Measurements from ENCODE around the gene PRCD.

The PRCD gene, protein sequence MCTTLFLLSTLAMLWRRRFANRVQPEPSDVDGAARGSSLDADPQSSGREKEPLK

DNA sequence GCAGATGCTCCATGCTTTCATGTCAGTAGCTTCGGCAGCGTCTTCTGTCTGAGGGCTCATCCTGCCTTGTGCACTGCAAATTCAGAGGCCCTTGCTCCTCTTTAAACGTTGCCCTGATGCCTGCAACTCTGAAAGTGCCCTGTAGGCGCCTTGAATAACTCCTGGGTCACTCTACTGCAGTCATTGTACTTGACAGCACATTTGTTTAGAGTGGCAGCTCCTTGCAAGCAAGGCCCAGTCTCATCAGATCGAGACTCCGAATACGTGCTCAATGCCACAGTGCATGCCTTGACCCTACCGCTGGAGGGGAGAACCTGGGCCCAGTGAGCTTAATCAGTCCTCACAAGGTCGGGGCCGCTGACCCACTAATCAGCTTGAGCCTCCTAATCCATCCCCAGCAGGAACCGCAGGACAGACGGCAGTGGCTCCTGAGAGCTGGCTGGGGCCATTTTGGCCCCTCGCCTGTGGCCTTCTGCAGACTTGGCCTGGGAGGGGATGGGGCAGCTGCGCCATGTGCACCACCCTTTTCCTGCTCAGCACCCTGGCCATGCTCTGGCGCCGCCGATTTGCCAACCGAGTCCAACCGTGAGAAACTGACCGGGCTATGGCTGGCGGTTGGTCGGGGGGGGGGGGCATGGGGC is at the start of gene PRCD:
TSS of gene PRCD (plus strand) at position 414 of the 641 bp plus-strand sequence. CDS start at position 512, 98 bp downstream.
- H3K9me3 ChIP-seq (ENCODE audit: control insufficient read depth in 1 of 2, low read length in 2 of 2) = no peaks in the 10 kb centered on the region
- H3K4me3 ChIP-seq (ENCODE audit: low read depth in 1 of 2, low read length in 2 of 2) = peak within 1 kb of the TSS; percentile 47 to 66
- peaks cover 0 to 45% of the 10 kb centered on the region in 2 donors for H3K4me1 ChIP-seq (ENCODE audit: control insufficient read depth in 1 of 2, insufficient read depth in 2 of 2, low read length in 2 of 2)
- no peak within 1 kb of the TSS for H3K27ac ChIP-seq (ENCODE audit: low read length)
- H3K36me3 ChIP-seq (ENCODE audit: control insufficient read depth in 1 of 2, insufficient read depth in 2 of 2, low read length in 2 of 2) = no peaks in the 10 kb centered on the region
- peaks cover 9% of the 10 kb centered on the region for H3K27me3 ChIP-seq (ENCODE audit: low read depth, low read length)

DNA sequence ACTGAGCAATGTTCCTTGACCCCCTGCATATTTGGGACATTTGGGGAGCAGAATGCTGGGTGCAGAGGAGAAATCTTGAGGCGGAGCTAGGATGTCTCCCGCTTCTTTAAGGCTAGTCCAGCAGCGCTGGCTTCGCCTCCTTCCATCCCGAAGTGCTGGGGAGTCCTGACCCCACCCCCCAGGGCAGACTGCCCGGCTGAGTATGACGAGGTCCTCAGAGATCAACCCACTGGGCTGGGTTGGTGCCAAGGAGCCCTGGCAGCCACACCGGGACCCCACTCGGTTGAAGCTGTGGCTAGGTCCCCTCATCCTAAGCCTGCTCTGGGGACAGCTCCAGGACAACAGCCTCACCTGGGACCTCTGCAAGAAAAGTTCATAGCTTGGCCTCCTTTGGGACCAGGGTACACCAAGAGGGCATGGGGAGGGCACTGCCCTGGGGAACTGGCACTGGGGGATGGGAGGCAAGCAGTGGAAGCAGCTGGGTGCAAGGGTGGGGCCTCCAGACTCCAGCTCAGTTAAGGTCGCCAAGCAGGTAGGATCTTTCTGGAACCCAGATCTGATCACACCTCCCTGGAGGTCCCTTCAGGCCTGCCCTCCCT is 49.6 kb upstream of the PRCD start:
- no peaks in the 10 kb centered on the region for H3K36me3 ChIP-seq (ENCODE audit: control insufficient read depth in 1 of 2, insufficient read depth in 2 of 2, low read length in 2 of 2)
- H3K4me1 ChIP-seq (ENCODE audit: control insufficient read depth in 1 of 2, insufficient read depth in 2 of 2, low read length in 2 of 2) = peaks cover 4 to 10% of the 10 kb centered on the region in 2 donors
- H3K27me3 ChIP-seq (ENCODE audit: low read depth, low read length) = no peaks in the 10 kb centered on the region
- H3K9me3 ChIP-seq (ENCODE audit: control insufficient read depth in 1 of 2, low read length in 2 of 2) = no peaks in the 10 kb centered on the region
- H3K4me3 ChIP-seq (ENCODE audit: low read depth in 1 of 2, low read length in 2 of 2) = no peak overlapping the region
- H3K27ac ChIP-seq (ENCODE audit: low read length) = no peak overlapping the region

DNA sequence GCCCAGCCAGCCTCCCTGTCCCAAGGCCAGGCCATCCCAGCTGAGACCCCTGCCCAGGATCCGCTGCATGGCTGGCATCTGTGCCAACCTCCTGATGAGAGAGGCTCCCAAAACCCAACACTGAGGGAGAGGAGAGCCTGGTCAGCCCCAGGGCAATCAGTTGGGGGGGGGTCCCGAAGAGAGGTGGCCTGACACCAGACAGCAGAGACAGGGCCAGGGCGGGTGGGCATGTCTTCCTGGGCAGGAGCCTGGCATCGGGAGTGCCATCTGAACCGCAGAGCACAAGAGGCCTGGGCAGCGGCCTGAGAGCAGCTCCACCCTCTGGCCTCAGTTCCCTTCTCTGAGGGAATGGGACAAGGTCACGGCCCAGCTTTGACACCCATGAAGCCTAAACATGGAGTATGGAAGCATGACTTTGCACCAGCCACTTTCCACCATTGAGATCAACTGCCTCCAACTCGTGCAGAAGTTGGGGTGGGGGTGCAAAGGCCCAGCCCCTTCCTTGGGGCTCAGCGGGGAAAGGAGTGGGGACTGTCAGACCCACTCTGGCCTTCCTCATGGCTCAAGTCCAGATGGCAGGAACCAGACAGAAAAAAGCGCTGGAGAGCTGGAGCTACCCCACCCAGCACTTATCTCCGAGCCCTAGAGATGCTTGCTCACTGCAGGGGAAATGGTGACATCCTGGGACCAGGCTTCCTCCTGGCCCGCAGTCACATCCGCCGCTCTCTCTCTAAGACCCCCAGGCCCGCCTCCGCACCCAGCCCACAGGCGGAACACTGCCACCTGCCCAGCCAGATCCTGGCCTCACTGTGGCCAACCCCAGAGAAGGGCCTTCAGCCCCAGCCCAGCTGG is 48.3 kb upstream of the PRCD start:
- H3K4me3 ChIP-seq (ENCODE audit: low read depth in 1 of 2, low read length in 2 of 2) = no peak overlapping the region
- H3K27ac ChIP-seq (ENCODE audit: low read length) = peak overlapping the region; percentile 85
- no peaks in the 10 kb centered on the region for H3K36me3 ChIP-seq (ENCODE audit: control insufficient read depth in 1 of 2, insufficient read depth in 2 of 2, low read length in 2 of 2)
- no peaks in the 10 kb centered on the region for H3K9me3 ChIP-seq (ENCODE audit: control insufficient read depth in 1 of 2, low read length in 2 of 2)
- H3K4me1 ChIP-seq (ENCODE audit: control insufficient read depth in 1 of 2, insufficient read depth in 2 of 2, low read length in 2 of 2) = peaks cover 4 to 10% of the 10 kb centered on the region in 2 donors
- H3K27me3 ChIP-seq (ENCODE audit: low read depth, low read length) = no peaks in the 10 kb centered on the region

DNA sequence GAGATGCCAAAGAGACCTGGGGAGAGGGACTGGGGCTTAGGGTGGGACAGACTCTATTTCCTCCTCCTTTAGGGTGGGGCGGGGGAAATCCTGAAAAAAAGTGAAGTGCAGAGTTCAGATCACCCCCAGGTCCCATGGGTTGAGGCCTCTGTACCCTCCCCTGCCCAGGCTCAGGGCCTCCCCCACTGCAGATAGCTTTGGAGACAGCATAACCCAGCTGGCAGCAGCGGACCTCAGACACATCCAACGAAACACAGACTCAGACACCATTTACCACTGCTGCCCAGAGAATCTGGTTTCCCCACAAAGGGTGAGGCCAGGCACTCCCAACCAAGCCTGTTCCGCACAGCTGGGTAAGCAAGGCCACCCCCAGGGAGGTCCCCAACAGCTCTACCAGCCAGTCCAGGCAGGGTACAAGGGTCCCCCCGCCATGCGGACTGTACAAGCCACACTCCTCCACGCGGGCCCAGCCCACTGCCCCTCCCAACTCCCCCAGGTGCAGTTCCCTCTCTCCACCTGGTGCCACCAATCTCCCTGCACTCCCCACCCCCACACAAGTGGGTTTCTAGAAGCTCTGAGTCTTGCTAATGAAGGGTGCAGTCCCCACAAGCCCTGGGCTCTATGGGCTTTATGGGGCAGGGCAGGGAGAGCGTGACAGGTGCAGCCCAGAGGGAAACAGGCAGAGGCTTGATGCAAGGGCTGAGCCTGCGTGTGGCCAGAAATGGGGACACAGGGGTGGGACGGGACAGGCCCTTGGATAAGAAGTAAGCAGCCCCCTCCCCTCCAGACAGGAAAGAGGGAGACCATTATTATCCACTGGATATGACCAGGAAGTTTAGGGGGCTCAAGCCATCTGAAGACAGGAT is 47.5 kb upstream of the PRCD start:
- Histone ChIP-seq H3K4me3 (ENCODE audit: low read depth in 1 of 2, low read length in 2 of 2) (peak overlapping the region; percentile 35 to 37), H3K4me1 (ENCODE audit: control insufficient read depth in 1 of 2, insufficient read depth in 2 of 2, low read length in 2 of 2) (peaks cover 4 to 10% of the 10 kb centered on the region in 2 donors), H3K27me3 (ENCODE audit: low read depth, low read length) (no peaks in the 10 kb centered on the region), H3K9me3 (ENCODE audit: control insufficient read depth in 1 of 2, low read length in 2 of 2) (no peaks in the 10 kb centered on the region), H3K27ac (ENCODE audit: low read length) (peak overlapping the region; percentile 85), H3K36me3 (ENCODE audit: control insufficient read depth in 1 of 2, insufficient read depth in 2 of 2, low read length in 2 of 2) (no peaks in the 10 kb centered on the region)

DNA sequence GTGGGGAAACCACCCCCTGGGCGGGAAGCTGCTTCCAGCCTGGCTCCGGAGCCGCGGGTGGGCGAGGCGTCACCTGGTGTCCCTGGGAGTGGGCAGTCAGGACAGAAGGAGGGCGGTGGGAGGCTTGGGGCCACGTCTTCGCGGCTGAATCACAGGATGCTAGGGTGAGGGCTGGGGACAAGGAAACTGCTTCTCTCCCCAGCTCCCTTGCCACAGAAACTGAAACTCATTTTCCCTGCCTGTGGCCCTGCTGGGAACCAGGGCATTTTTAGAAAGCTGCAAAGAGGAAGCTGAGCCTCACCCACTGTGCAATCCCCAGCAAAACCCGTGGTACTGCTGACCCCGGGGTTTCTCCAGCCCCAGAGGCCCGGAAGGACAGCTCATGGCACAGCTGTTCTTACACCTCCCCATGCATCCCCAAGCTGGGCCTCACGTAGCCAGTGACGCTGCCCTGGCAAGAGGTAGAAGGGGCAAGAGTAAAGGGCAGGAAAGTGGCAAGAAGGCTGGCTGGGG is 46.8 kb upstream of the PRCD start:
- H3K36me3 ChIP-seq (ENCODE audit: control insufficient read depth in 1 of 2, insufficient read depth in 2 of 2, low read length in 2 of 2) = no peaks in the 10 kb centered on the region
- peaks cover 10 to 11% of the 10 kb centered on the region in 2 donors for H3K4me1 ChIP-seq (ENCODE audit: control insufficient read depth in 1 of 2, insufficient read depth in 2 of 2, low read length in 2 of 2)
- H3K4me3 ChIP-seq (ENCODE audit: low read depth in 1 of 2, low read length in 2 of 2) = peak overlapping the region; percentile 35 to 37
- H3K9me3 ChIP-seq (ENCODE audit: control insufficient read depth in 1 of 2, low read length in 2 of 2) = no peaks in the 10 kb centered on the region
- peak overlapping the region; percentile 85 for H3K27ac ChIP-seq (ENCODE audit: low read length)
- H3K27me3 ChIP-seq (ENCODE audit: low read depth, low read length) = no peaks in the 10 kb centered on the region

DNA sequence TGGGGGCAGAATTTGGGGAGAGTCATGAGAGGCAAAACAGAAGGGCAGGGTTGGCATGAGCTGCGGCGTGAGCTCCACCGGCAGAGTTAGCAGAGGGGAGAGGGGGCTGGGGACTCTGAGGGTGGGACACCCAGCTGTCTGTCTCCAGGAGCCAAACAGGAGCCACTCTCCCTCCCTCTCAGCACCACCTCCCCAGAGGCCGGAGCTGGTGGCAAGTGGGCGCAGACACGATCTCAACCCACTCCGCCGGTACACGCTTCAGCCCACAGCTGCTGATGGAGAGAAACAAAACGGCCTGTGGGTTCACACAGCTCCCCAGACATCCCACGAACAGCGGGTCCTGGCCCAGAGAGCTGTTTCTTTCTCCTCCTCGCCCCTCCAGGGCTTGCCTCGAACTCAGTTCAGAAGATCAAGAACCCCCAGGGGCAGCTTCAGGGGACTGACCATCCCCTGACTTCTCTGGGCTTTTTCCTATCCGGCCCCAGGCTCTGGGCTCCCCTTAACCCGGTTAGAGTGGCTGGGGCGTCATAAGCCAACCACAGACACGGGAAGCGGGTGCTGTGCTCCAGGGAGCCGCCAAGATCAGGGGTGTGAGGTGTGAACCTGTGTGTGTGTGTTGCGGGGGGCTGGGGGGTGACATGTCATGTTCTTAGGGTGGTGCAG is 46.2 kb upstream of the PRCD start:
- H3K4me1 ChIP-seq (ENCODE audit: control insufficient read depth in 1 of 2, insufficient read depth in 2 of 2, low read length in 2 of 2) = peaks cover 15 to 17% of the 10 kb centered on the region in 2 donors
- no peaks in the 10 kb centered on the region for H3K9me3 ChIP-seq (ENCODE audit: control insufficient read depth in 1 of 2, low read length in 2 of 2)
- no peaks in the 10 kb centered on the region for H3K27me3 ChIP-seq (ENCODE audit: low read depth, low read length)
- peak overlapping the region; percentile 85 for H3K27ac ChIP-seq (ENCODE audit: low read length)
- H3K4me3 ChIP-seq (ENCODE audit: low read depth in 1 of 2, low read length in 2 of 2) = peak overlapping the region; percentile 35 to 37
- no peaks in the 10 kb centered on the region for H3K36me3 ChIP-seq (ENCODE audit: control insufficient read depth in 1 of 2, insufficient read depth in 2 of 2, low read length in 2 of 2)

DNA sequence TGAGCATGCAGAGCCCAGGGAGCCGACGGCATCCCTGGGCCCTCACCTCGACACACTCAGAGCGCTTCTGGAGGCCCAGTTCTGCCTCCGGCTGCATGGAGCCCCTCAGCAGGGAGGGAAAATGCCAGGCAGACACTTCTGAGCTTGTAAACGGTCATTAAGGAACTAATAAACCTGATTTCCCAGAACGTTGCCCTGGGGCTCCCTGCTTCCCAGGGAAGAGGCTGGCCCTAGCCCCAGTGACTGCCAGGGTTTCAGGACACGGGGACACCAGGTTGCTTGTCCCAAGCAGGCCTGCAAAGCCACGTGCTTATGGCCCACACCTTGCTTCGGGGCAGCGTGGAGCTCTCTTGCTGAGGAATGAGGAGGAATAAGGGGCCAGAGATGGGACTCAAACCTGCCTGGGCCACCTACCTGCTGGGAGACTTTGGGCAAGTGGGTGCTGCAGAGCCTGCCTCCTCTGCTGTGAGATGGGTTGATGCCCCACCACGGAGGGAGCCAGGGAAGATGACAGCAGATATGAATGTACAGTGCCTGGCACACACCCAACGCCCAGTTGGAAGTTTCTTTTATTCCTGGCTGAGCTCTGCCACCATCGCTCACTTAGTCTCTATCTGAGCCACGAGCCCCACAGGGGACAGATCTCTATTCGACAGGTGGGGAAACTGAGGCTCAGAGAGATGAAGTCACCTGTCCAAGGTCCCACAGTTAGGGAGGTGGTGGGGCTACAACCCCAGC is 44.0 kb upstream of the PRCD start:
- H3K4me3 ChIP-seq (ENCODE audit: low read depth in 1 of 2, low read length in 2 of 2) = no peak overlapping the region
- peaks cover 16 to 21% of the 10 kb centered on the region in 2 donors for H3K4me1 ChIP-seq (ENCODE audit: control insufficient read depth in 1 of 2, insufficient read depth in 2 of 2, low read length in 2 of 2)
- no peak overlapping the region for H3K27ac ChIP-seq (ENCODE audit: low read length)
- no peaks in the 10 kb centered on the region for H3K27me3 ChIP-seq (ENCODE audit: low read depth, low read length)
- H3K9me3 ChIP-seq (ENCODE audit: control insufficient read depth in 1 of 2, low read length in 2 of 2) = no peaks in the 10 kb centered on the region
- no peaks in the 10 kb centered on the region for H3K36me3 ChIP-seq (ENCODE audit: control insufficient read depth in 1 of 2, insufficient read depth in 2 of 2, low read length in 2 of 2)

DNA sequence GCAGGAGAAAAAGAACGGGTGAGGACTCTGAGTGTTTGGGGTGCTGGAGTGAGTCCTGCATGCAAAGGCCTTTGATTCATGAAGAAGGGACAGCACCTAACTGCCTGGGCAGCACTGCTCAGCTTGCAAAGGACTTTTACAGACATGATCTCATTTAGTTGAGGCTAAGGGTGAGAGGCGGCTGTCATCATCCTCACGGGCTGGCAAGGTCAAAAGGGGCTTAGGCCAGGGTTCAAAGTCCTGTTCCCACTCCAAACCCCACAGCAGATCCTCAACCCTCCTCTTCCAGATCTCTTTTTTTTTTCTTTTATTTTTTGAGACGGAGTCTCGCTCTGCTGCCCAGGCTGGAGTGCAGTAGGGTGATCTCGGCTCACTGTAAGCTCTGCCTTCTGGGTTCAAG is 43.4 kb upstream of the PRCD start:
- no peak overlapping the region for H3K27ac ChIP-seq (ENCODE audit: low read length)
- no peaks in the 10 kb centered on the region for H3K36me3 ChIP-seq (ENCODE audit: control insufficient read depth in 1 of 2, insufficient read depth in 2 of 2, low read length in 2 of 2)
- H3K4me3 ChIP-seq (ENCODE audit: low read depth in 1 of 2, low read length in 2 of 2) = no peak overlapping the region
- no peaks in the 10 kb centered on the region for H3K9me3 ChIP-seq (ENCODE audit: control insufficient read depth in 1 of 2, low read length in 2 of 2)
- peaks cover 16 to 21% of the 10 kb centered on the region in 2 donors for H3K4me1 ChIP-seq (ENCODE audit: control insufficient read depth in 1 of 2, insufficient read depth in 2 of 2, low read length in 2 of 2)
- H3K27me3 ChIP-seq (ENCODE audit: low read depth, low read length) = no peaks in the 10 kb centered on the region

DNA sequence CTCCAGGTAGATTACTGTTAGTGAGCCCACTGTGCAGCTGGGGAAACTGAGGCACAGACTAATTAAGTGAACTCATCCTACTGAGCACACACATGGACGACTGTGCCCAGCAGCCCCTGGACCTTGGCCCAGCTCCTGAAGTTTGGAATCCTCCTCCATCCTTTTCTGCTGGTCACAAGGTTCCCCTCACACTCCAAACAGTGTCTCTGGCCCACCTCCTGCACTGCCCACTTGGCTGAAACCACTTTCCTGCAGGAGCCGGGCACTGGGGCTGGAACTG is 42.2 kb upstream of the PRCD start:
- no peak overlapping the region for H3K27ac ChIP-seq (ENCODE audit: low read length)

More for the DNA sequence above, 42.2 kb upstream of the PRCD start:
- no peaks in the 10 kb centered on the region for H3K9me3 ChIP-seq (ENCODE audit: control insufficient read depth in 1 of 2, low read length in 2 of 2)
- H3K36me3 ChIP-seq (ENCODE audit: control insufficient read depth in 1 of 2, insufficient read depth in 2 of 2, low read length in 2 of 2) = no peaks in the 10 kb centered on the region
- H3K27me3 ChIP-seq (ENCODE audit: low read depth, low read length) = no peaks in the 10 kb centered on the region
- peak overlapping the region in 1 of 2 donors; percentile 16 for H3K4me3 ChIP-seq (ENCODE audit: low read depth in 1 of 2, low read length in 2 of 2)
- peaks cover 21 to 30% of the 10 kb centered on the region in 2 donors for H3K4me1 ChIP-seq (ENCODE audit: control insufficient read depth in 1 of 2, insufficient read depth in 2 of 2, low read length in 2 of 2)

Measured in muscle layer of duodenum (tissue), 2 donors.